ENCODE data around the gene CD53.
"Not testable (repeated sequence)": the region's sequence is repeated elsewhere in the genome, so short reads cannot be mapped to it uniquely, and the experiment has no call there.

Gene CD53

GRCh38 chr1:110857964-110858948, 14.7 kb upstream of the CD53 start:
- Histone ChIP-seq H3K4me3 (IDR thresholded peaks at IDR 0.05; ENCODE audit: insufficient read depth, low read depth, low read length) (no peak overlapping the region), H3K9ac (no peak overlapping the region), H4K20me1 (ENCODE audit: insufficient read depth) (no peaks in the 10 kb centered on the region), H3K36me3 (ENCODE audit: insufficient read depth) (no peaks in the 10 kb centered on the region), H3K27ac (no peak overlapping the region), H3K27me3 (ENCODE audit: insufficient read depth, low read depth) (no peaks in the 10 kb centered on the region), H3K79me2 (ENCODE audit: insufficient read depth, low read depth) (no peaks in the 10 kb centered on the region), H2AFZ (ENCODE audit: low read depth) (no peak overlapping the region), H3K4me1 (ENCODE audit: low read depth, poor library complexity, severe bottlenecking) (no peaks in the 10 kb centered on the region), H3K4me2 (no peak overlapping the region)
- TF ChIP-seq CTCF (conservative IDR thresholded peaks at IDR 0.05; ENCODE audit: low read depth, low read length), result no peak

GRCh38 chr1:110859062-110859461, 13.9 kb upstream of the CD53 start:
- H3K36me3 ChIP-seq (ENCODE audit: insufficient read depth), result no peaks in the 10 kb centered on the region
- H3K27me3 ChIP-seq (ENCODE audit: insufficient read depth, low read depth), result no peaks in the 10 kb centered on the region
- H2AFZ ChIP-seq (ENCODE audit: low read depth), result no peak overlapping the region
- no peak overlapping the region for H3K4me3 ChIP-seq (IDR thresholded peaks at IDR 0.05; ENCODE audit: insufficient read depth, low read depth, low read length)
- no peaks in the 10 kb centered on the region for H4K20me1 ChIP-seq (ENCODE audit: insufficient read depth)
- no peak overlapping the region for H3K27ac ChIP-seq
- no peak overlapping the region for H3K9ac ChIP-seq
- TF ChIP-seq CTCF (conservative IDR thresholded peaks at IDR 0.05; ENCODE audit: low read depth, low read length), result no peak
- no peaks in the 10 kb centered on the region for H3K4me1 ChIP-seq (ENCODE audit: low read depth, poor library complexity, severe bottlenecking)
- H3K4me2 ChIP-seq, result no peak overlapping the region
- no peaks in the 10 kb centered on the region for H3K79me2 ChIP-seq (ENCODE audit: insufficient read depth, low read depth)

GRCh38 chr1:110860174-110860573, 12.8 kb upstream of the CD53 start:
- no peak overlapping the region for H3K4me3 ChIP-seq (IDR thresholded peaks at IDR 0.05; ENCODE audit: insufficient read depth, low read depth, low read length)
- H3K9ac ChIP-seq, result no peak overlapping the region
- H3K4me2 ChIP-seq, result no peak overlapping the region
- no peak overlapping the region for H2AFZ ChIP-seq (ENCODE audit: low read depth)
- H3K27ac ChIP-seq, result no peak overlapping the region
- H3K4me1 ChIP-seq (ENCODE audit: low read depth, poor library complexity, severe bottlenecking), result no peaks in the 10 kb centered on the region
- no peaks in the 10 kb centered on the region for H4K20me1 ChIP-seq (ENCODE audit: insufficient read depth)
- H3K27me3 ChIP-seq (ENCODE audit: insufficient read depth, low read depth), result no peaks in the 10 kb centered on the region
- TF ChIP-seq CTCF (conservative IDR thresholded peaks at IDR 0.05; ENCODE audit: low read depth, low read length), result no peak
- H3K79me2 ChIP-seq (ENCODE audit: insufficient read depth, low read depth), result no peaks in the 10 kb centered on the region
- H3K36me3 ChIP-seq (ENCODE audit: insufficient read depth), result no peaks in the 10 kb centered on the region

- H4K20me1 ChIP-seq (ENCODE audit: insufficient read depth); H3K4me1 ChIP-seq (ENCODE audit: low read depth, poor library complexity, severe bottlenecking); H3K9ac ChIP-seq; H2AFZ ChIP-seq (ENCODE audit: low read depth); H3K4me3 ChIP-seq (IDR thresholded peaks at IDR 0.05; ENCODE audit: insufficient read depth, low read depth, low read length); H3K27me3 ChIP-seq (ENCODE audit: insufficient read depth, low read depth); H3K79me2 ChIP-seq (ENCODE audit: insufficient read depth, low read depth); H3K27ac ChIP-seq; H3K36me3 ChIP-seq (ENCODE audit: insufficient read depth); H3K4me2 ChIP-seq: not testable (repeated sequence)
Measured at GRCh38 chr1:110860620-110861019, 12.3 kb upstream of the CD53 start.

GRCh38 chr1:110861942-110862341, 11.0 kb upstream of the CD53 start:
- not testable (repeated sequence) for H3K4me3 ChIP-seq (IDR thresholded peaks at IDR 0.05; ENCODE audit: insufficient read depth, low read depth, low read length); H2AFZ ChIP-seq (ENCODE audit: low read depth); H3K9ac ChIP-seq; H3K4me2 ChIP-seq; H3K27ac ChIP-seq; H3K27me3 ChIP-seq (ENCODE audit: insufficient read depth, low read depth); H3K4me1 ChIP-seq (ENCODE audit: low read depth, poor library complexity, severe bottlenecking); H4K20me1 ChIP-seq (ENCODE audit: insufficient read depth); H3K36me3 ChIP-seq (ENCODE audit: insufficient read depth); H3K79me2 ChIP-seq (ENCODE audit: insufficient read depth, low read depth)

All from KMS-11 (cell line).